Erythroblast (primary cell): ENCODE results near the gene NETO2.
"Not testable (repeated sequence)": the region's sequence is repeated elsewhere in the genome, so short reads cannot be mapped to it uniquely, and the experiment has no call there.

Experiments used
- GATA1 ChIP-seq: IDR thresholded peaks from 2 replicates; pipeline ENCODE4 v1.6.1; 2011; ENCODE audit warnings: low read depth, mild to moderate bottlenecking, control low read depth, low read length, moderate library complexity
- POLR2A ChIP-seq: IDR thresholded peaks from 2 replicates; pipeline ENCODE4 v1.6.1; 2011; ENCODE audit warnings: mild to moderate bottlenecking, low read length

DNA sequence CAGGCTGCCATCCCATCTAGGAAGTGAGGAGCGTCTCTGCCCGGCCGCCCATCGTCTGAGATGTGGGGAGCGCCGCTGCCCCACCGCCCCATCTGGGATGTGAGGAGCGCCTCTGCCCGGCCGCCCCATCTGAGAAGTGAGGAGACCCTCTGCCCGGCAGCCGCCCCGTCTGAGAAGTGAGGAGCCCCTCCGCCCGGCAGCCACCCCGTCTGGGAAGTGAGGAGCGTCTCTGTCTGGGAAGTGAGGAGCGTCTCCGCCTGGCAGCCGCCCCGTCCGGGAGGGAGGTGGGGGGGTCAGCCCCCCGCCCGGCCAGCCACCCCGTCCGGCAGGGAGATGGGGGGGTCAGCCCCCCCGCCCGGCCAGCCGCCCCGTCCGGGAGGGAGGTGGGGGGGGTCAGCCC is 37.3 kb upstream of the NETO2 start:
- TF ChIP-seq POLR2A, GATA1: not testable (repeated sequence)
